Cardiac fibroblast (primary cell): Measurements from ENCODE around the gene GPATCH11.
A peak's percentile ranks its signal among the peaks of the same experiment; 100 is the strongest.

Experiments
- DNase-seq, 2 donors: peaks; one replicate each; pipeline versions ENCODE4 v3.0.0 to v3.0.0-alpha.2; 2010; ENCODE audit warnings: low read depth in 2 of 2
- H3K4me3 ChIP-seq, 2 donors: replicated peaks in 1 of 2; 1 replicate in 1 of 2; 2 replicates in 1 of 2; pipeline ENCODE4 v1.5.1; 2011; ENCODE audit warnings: low read depth in 2 of 2, low read length in 2 of 2, mild to moderate bottlenecking in 2 of 2, moderate library complexity in 1 of 2
- TF ChIP-seq, protein P1 (sequence below): IDR thresholded peaks from one replicate; pipeline ENCODE4 v1.5.1; 2011; ENCODE audit warnings: low read depth, mild to moderate bottlenecking, low read length, inconsistent platforms

GPATCH11 gene

DNA sequence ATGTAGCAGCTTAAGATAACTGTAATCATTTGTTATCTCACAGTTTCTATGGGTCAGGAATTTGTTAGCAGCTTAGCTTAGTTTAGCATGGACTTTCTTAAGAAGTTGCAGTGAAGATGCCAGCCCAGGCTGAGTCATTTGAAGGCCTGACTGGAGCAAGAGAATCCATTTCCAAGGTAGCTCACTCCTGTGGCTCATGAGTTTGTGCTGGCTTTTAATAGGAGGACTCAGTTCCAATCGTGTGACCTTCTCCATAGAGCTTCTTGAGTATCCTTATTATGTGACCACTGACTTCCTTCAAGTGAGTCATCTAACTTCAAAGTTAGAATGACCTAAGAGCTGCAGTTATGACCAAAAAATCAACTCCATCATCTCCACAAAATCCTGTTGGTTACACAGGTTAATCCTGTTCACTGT lies 1.4 kb downstream of the GPATCH11 start:
- TF ChIP-seq, protein P1, sequence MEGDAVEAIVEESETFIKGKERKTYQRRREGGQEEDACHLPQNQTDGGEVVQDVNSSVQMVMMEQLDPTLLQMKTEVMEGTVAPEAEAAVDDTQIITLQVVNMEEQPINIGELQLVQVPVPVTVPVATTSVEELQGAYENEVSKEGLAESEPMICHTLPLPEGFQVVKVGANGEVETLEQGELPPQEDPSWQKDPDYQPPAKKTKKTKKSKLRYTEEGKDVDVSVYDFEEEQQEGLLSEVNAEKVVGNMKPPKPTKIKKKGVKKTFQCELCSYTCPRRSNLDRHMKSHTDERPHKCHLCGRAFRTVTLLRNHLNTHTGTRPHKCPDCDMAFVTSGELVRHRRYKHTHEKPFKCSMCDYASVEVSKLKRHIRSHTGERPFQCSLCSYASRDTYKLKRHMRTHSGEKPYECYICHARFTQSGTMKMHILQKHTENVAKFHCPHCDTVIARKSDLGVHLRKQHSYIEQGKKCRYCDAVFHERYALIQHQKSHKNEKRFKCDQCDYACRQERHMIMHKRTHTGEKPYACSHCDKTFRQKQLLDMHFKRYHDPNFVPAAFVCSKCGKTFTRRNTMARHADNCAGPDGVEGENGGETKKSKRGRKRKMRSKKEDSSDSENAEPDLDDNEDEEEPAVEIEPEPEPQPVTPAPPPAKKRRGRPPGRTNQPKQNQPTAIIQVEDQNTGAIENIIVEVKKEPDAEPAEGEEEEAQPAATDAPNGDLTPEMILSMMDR = no peak
- no peak overlapping the region for H3K4me3 ChIP-seq
- peak; percentile 7 to 54 for DNase-seq

DNA sequence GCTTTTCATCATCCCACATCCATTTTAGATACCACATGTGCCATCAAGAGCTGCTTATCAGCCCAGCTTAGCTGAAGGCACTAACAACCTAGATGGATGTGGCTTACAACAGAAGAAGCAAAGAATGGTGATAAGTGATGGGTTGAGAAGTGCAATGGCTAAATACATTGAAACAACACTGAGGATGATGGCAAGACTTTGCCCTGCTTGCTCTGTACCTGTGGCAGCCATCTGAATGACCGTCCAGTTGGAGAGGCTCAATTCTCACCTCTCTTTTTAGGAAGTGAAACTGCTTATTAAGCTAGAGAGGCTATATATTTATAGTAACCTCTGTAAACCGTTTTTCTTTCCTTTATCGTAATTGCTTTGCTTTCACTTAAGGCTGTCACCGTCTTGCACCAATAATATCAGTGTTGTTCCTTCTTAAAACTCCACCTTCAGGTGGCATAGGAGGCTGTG lies 5.7 kb downstream of the GPATCH11 start:
- TF ChIP-seq, protein P1 = no peak
- DNase-seq = no peak
- H3K4me3 ChIP-seq = no peak overlapping the region

DNA sequence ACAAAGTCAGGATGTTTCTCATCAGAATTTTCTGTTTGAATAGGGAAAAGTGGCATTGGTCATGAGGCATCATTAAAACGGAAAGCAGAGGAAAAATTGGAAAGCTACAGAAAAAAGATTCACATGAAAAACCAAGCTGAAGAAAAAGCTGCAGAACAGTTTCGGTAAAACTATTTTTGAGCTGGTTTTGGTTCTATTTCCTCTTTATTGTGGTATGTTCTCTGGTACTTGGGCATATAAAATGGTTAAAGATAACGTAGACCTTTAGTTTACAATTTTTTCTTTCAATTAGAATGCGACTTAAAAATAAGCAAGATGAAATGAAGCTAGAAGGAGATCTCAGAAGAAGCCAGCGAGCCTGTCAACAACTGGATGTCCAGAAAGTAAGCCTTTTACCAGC lies 7.6 kb downstream of the GPATCH11 start:
- H3K4me3 ChIP-seq = no peak overlapping the region
- TF ChIP-seq, protein P1 = no peak
- DNase-seq = no peak

DNA sequence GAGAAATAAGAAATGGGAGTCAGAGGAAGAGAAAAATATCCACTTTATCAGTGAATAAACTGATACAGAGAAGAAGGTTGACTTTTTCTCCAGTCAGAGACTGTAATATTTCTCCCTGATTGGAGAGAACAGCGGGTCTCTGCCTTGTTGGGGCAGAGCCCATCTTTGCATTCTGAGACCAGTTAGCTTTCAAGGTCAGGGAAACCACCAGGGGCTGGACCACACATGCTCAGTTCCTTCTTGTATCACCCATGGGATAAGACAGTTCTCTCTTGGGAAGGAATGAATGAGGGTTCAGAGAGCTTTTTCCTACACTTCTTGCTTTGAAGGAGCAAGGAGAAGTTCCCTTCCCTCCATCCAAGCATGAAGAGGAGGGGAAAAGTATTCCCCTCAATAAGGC lies 12.2 kb downstream of the GPATCH11 start:
- DNase-seq = no peak
- TF ChIP-seq, protein P1 = no peak
- H3K4me3 ChIP-seq = no peak overlapping the region

DNA sequence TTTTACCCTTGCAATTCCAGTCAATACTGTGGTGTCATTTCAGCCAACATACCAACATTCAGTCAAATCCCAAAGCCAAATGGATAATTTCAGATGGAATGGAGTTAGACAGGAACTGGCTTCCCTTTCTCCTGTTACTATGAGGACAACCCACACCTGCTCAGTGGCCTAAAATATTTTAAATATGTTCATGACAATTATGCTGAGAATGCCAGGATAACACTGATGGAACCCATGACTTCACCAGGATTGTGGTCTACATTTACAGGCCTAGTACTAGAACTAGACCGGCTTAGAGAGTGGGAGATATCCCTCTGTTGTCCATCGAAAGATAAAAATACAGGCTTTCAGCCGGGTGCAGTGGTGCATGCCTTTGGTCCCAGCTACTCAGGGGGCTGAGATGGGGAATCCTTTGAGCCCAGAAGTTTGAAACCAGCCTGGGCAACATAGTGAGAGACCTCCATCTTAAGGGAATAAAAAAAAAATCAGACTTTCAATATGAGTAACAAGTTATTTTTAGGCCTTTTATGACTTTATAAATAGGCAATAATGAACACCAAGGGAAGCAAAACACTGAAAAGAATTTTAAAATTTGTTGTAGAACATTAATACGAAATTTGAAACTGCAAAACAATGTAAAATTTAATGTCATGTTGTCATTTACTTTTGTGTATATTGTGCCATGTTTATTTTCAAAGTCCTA lies 14.2 kb downstream of the GPATCH11 start:
- no peak for DNase-seq
- TF ChIP-seq, protein P1 = no peak
- H3K4me3 ChIP-seq = no peak overlapping the region

DNA sequence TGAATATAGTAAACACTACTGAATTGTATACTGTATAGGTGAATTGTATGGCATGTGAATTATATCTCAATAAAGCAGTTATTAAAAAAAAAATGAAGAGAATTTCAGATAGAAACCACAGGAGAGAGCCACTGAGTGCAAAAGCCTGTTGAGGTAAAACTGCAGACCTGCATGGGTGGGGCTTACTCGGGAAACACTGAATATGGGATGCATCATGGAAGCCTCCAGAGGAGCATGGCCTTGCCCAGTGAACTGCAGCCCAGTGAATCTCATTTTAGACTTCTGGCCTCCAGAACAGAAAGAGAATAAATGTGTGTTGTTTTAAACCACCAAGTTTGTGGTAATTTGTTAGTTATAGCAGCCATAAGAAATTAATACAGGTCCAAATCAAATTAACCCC lies 15.7 kb downstream of the GPATCH11 start:
- no peak for DNase-seq
- TF ChIP-seq, protein P1 = no peak
- H3K4me3 ChIP-seq = no peak overlapping the region

DNA sequence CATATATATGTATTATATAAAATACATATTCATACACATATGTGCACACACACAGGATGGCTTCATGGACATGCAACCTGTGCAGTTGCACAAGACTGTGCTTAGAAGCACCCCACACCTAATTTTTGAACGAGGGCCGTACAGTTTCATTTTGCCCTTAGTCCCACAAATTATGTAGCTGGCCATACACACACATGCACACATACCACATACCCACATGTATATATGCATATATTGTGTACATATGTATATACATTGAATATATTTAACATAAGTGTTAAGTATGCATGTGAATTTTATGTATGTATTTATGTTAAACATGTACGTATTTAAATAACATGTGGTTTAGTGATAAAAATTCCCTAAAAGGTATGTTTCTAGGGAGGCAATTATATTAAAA lies 18.3 kb downstream of the GPATCH11 start:
- TF ChIP-seq, protein P1 = no peak
- no peak for DNase-seq
- H3K4me3 ChIP-seq = no peak overlapping the region
